Activated B cell treated with CpG ODN at 0.5 μM for 24 hours (primary cell): ENCODE data around the gene PIP5K1B. TPM values are rescaled to one million over a fixed set of nuclear protein-coding genes. Genes with fewer than 3 reads are reported as not detected.

Experiments used
- ATAC-seq: fragments of 200-7000 bp; cut with Tn5 transposase; one replicate; pipeline ENCODE4 v1.10.0; 2021; ENCODE audit warnings: low read depth, mild to moderate bottlenecking, moderate library complexity
- CTCF ChIA-PET: fragments of 350-600 bp; sonication (Branson Sonifier 250); formaldehyde crosslinking; loops from one replicate; lab custom pipeline; 2021; ENCODE audit warnings: antibody characterized with exemption; lab: Charles Lee
- POLR2A ChIA-PET: fragments of 350-600 bp; sonication (Branson Sonifier 250); formaldehyde crosslinking; loops from one replicate; lab custom pipeline; 2021; ENCODE audit warnings: antibody characterized with exemption; lab: Charles Lee
- DNase-seq: peaks from one replicate; pipeline ENCODE4 v3.0.0; 2022
- H3K27ac Mint-ChIP-seq: one replicate; pipeline ENCODE4 v1.8.0; 2020; ENCODE audit warnings: mixed read lengths
- H3K27me3 Mint-ChIP-seq: one replicate; pipeline ENCODE4 v1.8.0; 2021; ENCODE audit warnings: mixed read lengths
- H3K36me3 Mint-ChIP-seq: one replicate; pipeline ENCODE4 v1.8.0; 2021; ENCODE audit warnings: low read depth, mixed read lengths
- H3K4me1 Mint-ChIP-seq: one replicate; pipeline ENCODE4 v1.8.0; 2021; ENCODE audit warnings: mixed read lengths
- H3K4me3 Mint-ChIP-seq: one replicate; pipeline ENCODE4 v1.8.0; 2020; ENCODE audit warnings: mild to moderate bottlenecking, mixed read lengths
- H3K9me3 Mint-ChIP-seq: one replicate; pipeline ENCODE4 v1.8.0; 2020; ENCODE audit warnings: mixed read lengths
- CTCF ChIP-seq: fragments of 200-600 bp; IDR thresholded peaks from one replicate; pipeline ENCODE4 v1.8.0; 2022; ENCODE audit warnings: antibody characterized with exemption, mild to moderate bottlenecking
- intact Hi-C: fragments of 100-400 bp; cut with micrococcal nuclease; formaldehyde crosslinking; loops from one replicate; pipeline ENCODE4 v1.15.1; 2024
- total RNA-seq: library from RNA; stranded (reverse); gene quantifications from 2 replicates; pipeline ENCODE4 v1.2.3, GENCODE V29; 2022

PIP5K1B gene
- total RNA-seq, 1 donor from 2014 or later: 22.0 TPM

DNA sequence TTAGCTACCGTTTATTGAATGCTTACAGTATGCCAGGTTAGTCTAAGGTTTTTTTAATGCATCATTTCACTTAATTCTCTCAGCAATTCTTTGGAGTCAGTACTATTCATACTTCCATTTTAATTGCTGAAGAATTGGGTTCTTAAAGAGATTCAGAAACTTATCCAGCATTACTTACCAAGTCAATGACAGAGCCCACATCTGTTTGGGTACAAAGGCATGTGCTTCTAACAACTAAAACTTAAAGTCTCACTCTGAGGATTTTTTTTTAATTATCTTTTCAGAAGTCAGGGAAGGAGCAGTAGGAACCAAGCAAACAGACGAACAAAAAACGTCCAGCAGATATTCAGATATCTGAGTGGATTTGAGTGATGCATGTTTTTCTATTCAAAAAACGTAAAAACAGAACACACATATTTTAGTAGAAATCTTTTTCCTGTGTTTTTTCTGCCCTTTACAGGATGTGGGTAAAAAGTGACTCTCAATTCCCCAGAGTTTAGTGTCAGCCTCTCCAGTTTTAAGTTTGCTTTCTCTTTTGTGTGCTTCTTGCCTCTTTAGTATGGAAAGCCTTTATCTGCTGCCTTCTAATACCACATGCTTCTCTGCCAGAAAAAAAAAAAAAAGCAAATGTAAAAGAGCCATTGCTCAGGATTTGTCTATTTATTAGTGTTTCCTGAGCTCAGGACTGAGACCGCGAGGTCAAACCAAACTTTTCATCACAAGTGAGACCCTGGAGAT lies 190.9 kb downstream of the PIP5K1B start:
- intact Hi-C loops: loop anchor here (2.0 to 10.0 kb wide), 3 partner anchors 23 to 101 kb away; no protein-coding TSS in a partner anchor
- Mint-ChIP-seq H3K27me3 (no peaks in the 10 kb centered on the region), H3K4me3 (peak overlapping the region; percentile 60), H3K27ac (peak overlapping the region; percentile 84), H3K9me3 (no peaks in the 10 kb centered on the region), H3K36me3 (peaks cover 35% of the 10 kb centered on the region), H3K4me1 (peaks cover 58% of the 10 kb centered on the region)
- peak; percentile 89 for ATAC-seq
- ChIA-PET POLR2A (interaction anchor here (1.1 kb wide), 1 partner anchor 139 kb away, joined by 3 read pairs; the partner anchor contains the start of gene FXN), CTCF (no interaction called here)
- TF ChIP-seq CTCF: no peak
- no peak for DNase-seq

DNA sequence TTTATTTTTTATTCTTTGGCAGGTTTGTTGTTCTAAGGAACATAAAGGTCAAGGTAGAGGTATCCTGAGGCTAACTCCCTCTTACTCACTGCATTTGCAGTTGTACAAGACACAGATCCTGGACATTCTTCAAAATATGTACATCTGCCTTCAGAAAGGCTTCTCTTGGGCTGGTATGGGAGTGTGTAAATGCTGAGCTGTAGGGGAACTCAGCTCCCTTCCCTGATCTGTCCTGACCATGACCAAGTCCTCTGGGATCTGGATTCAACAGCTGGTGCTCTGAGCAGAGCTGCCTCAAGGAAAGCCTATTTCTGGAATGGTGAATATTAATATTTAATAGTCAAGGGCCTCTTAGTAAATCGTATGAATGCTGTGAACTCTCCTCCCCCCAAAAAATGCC lies 191.4 kb downstream of the PIP5K1B start:
- ATAC-seq (no peak), DNase-seq (no peak)
- H3K9me3 Mint-ChIP-seq: no peaks in the 10 kb centered on the region
- H3K4me3 Mint-ChIP-seq: peak overlapping the region; percentile 60
- CTCF ChIA-PET: no interaction called here
- intact Hi-C loops: loop anchor here (2.0 to 10.0 kb wide), 3 partner anchors 22 to 102 kb away; no protein-coding TSS in a partner anchor
- POLR2A ChIA-PET: interaction anchor here (1.1 kb wide), 1 partner anchor 139 kb away, joined by 3 read pairs; the partner anchor contains the start of gene FXN
- H3K4me1 Mint-ChIP-seq: peaks cover 58% of the 10 kb centered on the region
- no peaks in the 10 kb centered on the region for H3K27me3 Mint-ChIP-seq
- peak overlapping the region; percentile 84 for H3K27ac Mint-ChIP-seq
- peaks cover 33% of the 10 kb centered on the region for H3K36me3 Mint-ChIP-seq
- TF ChIP-seq CTCF: no peak

DNA sequence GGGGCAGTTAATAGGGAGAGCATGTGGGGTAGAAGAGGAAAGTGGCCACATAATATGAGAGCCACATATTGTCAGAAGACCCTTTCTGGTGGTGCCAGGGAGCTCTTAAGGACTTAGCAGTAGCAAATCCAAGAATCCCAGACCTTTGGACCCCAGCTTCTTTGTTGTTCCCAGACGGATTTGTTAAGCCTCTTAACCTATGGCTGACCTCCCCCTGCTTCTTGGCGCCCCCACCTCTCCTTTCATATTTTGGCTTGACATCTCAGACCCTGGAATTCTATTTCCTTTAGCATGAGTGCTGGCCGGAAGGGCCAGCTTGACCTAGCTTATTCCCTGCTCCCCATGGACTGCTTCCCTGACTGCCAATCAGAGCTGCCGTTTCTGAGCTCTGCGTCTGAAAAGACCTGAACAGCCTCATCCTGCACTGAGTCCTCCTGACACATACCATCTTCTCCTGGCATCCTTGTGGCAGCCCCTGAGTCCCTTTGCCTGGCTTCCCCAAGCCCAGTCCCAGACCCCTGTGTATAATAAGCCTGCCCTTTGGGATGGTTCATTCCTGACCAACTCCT lies 192.6 kb downstream of the PIP5K1B start:
- no peak overlapping the region for H3K4me3 Mint-ChIP-seq
- CTCF ChIA-PET: no interaction called here

GRCh38 chr9:68898781-68899439 lies 193.9 kb downstream of the PIP5K1B start:
- no peak for TF ChIP-seq CTCF
- intact Hi-C loops: loop anchor here (10.0 kb wide), 2 partner anchors 46 to 104 kb away; no protein-coding TSS in a partner anchor
- ATAC-seq: no peak
- no peak overlapping the region for H3K4me3 Mint-ChIP-seq
- ChIA-PET CTCF (no interaction called here), POLR2A (interaction anchor here (0.7 kb wide), 1 partner anchor 13 kb away, joined by 3 read pairs; no protein-coding TSS in a partner anchor)
- H3K27ac Mint-ChIP-seq: peak overlapping the region; percentile 5
- peaks cover 58% of the 10 kb centered on the region for H3K4me1 Mint-ChIP-seq
- DNase-seq: no peak
- no peaks in the 10 kb centered on the region for H3K27me3 Mint-ChIP-seq
- H3K9me3 Mint-ChIP-seq: no peaks in the 10 kb centered on the region
- peaks cover 47% of the 10 kb centered on the region for H3K36me3 Mint-ChIP-seq

More for the DNA sequence above, 192.6 kb downstream of the PIP5K1B start:
- Mint-ChIP-seq H3K4me1 (peaks cover 58% of the 10 kb centered on the region), H3K36me3 (peaks cover 38% of the 10 kb centered on the region), H3K27ac (no peak overlapping the region), H3K27me3 (no peaks in the 10 kb centered on the region), H3K9me3 (no peaks in the 10 kb centered on the region)
- ATAC-seq: no peak
- no peak for DNase-seq
- POLR2A ChIA-PET: no interaction called here
- no peak for TF ChIP-seq CTCF
- intact Hi-C loops: loop anchor here (2.0 to 10.0 kb wide), 3 partner anchors 21 to 103 kb away; no protein-coding TSS in a partner anchor
